NCI-H1694 treated with DMSO at 0.1 percent for 48 hours (cell line): ENCODE data around the gene NIM1K.
A peak's percentile ranks its signal among the peaks of the same experiment; 100 is the strongest.
"Not testable (repeated sequence)": the region's sequence is repeated elsewhere in the genome, so short reads cannot be mapped to it uniquely, and the experiment has no call there.

Source experiments
- DNase-seq: peaks from one replicate; lab custom pipeline; 2025; lab: John Stamatoyannopoulos, UW

Gene NIM1K

GRCh38 chr5:43191740-43192557 lies at the start of gene NIM1K:
Gene NIM1K (plus strand): TSS chr5:43192225. CDS start chr5:43245776, 53,551 bp downstream.
- peak; percentile 43 for DNase-seq

- no peak for DNase-seq
Measured at GRCh38 chr5:43145071-43145470, 47.0 kb upstream of the NIM1K start.

GRCh38 chr5:43146958-43147357 lies 45.1 kb upstream of the NIM1K start:
- no peak for DNase-seq

GRCh38 chr5:43148417-43148816 lies 43.6 kb upstream of the NIM1K start:
- no peak for DNase-seq

GRCh38 chr5:43149231-43149630 lies 42.8 kb upstream of the NIM1K start:
- DNase-seq, result no peak

- no peak for DNase-seq
Measured at GRCh38 chr5:43150075-43150474, 42.0 kb upstream of the NIM1K start.

- DNase-seq, result no peak
Measured at GRCh38 chr5:43150748-43151147, 41.3 kb upstream of the NIM1K start.

GRCh38 chr5:43152946-43153345 lies 39.1 kb upstream of the NIM1K start:
- no peak for DNase-seq

GRCh38 chr5:43154469-43154868 lies 37.6 kb upstream of the NIM1K start:
- DNase-seq, result no peak

GRCh38 chr5:43155394-43156096 lies 36.5 kb upstream of the NIM1K start:
- no peak for DNase-seq

GRCh38 chr5:43156388-43156787 lies 35.6 kb upstream of the NIM1K start:
- DNase-seq, result no peak

- no peak for DNase-seq
Measured at GRCh38 chr5:43157068-43157467, 35.0 kb upstream of the NIM1K start.

- DNase-seq, result no peak
Measured at GRCh38 chr5:43161244-43161643, 30.8 kb upstream of the NIM1K start.

- DNase-seq, result not testable (repeated sequence)
Measured at GRCh38 chr5:43164801-43165200, 27.2 kb upstream of the NIM1K start.

- DNase-seq, result no peak
Measured at GRCh38 chr5:43165323-43165722, 26.7 kb upstream of the NIM1K start.

- DNase-seq, result no peak
Measured at GRCh38 chr5:43168175-43168574, 23.9 kb upstream of the NIM1K start.

- no peak for DNase-seq
Measured at GRCh38 chr5:43171451-43171850, 20.6 kb upstream of the NIM1K start.

GRCh38 chr5:43171926-43172325 lies 20.1 kb upstream of the NIM1K start:
- no peak for DNase-seq

- no peak for DNase-seq
Measured at GRCh38 chr5:43172779-43173178, 19.2 kb upstream of the NIM1K start.

GRCh38 chr5:43174586-43174985 lies 17.4 kb upstream of the NIM1K start:
- no peak for DNase-seq

GRCh38 chr5:43179836-43180235 lies 12.2 kb upstream of the NIM1K start:
- DNase-seq, result no peak

- no peak for DNase-seq
Measured at GRCh38 chr5:43182421-43182820, 9.6 kb upstream of the NIM1K start.

GRCh38 chr5:43183101-43183500 lies 8.9 kb upstream of the NIM1K start:
- not testable (repeated sequence) for DNase-seq
